GM12892 (cell line): ENCODE results near the gene PIGV.

Source experiments
- DNase-seq: peaks from one replicate; pipeline ENCODE4 v3.0.0; 2011; ENCODE audit not compliant: insufficient read length
- FAIRE-seq: peaks from 2 replicates; lab custom pipeline; 2011; peaks lifted over from hg19 to GRCh38; lab: Jason Lieb, UNC
- POLR2A ChIP-seq: IDR thresholded peaks from 2 replicates; pipeline ENCODE4 v1.6.1; 2011; ENCODE audit warnings: low read depth, low read length, control low read depth
- POLR2AphosphoS5 ChIP-seq: IDR thresholded peaks from 2 replicates; pipeline ENCODE4 v1.6.1; 2011; ENCODE audit warnings: low read depth, low read length, control low read depth
- TAF1 ChIP-seq: IDR thresholded peaks from 2 replicates; pipeline ENCODE4 v1.6.1; 2011; ENCODE audit warnings: low read depth, mild to moderate bottlenecking, control low read depth, low read length, borderline replicate concordance

Gene PIGV

GRCh38 chr1:26779098-26779668 is 8.6 kb upstream of the PIGV start:
- DNase-seq, result no peak
- FAIRE-seq, result no peak

GRCh38 chr1:26780344-26780957 is 7.3 kb upstream of the PIGV start:
- no peak for TF ChIP-seq POLR2AphosphoS5
- no peak for TF ChIP-seq TAF1
- no peak for TF ChIP-seq POLR2A
- no peak for FAIRE-seq

More at GRCh38 chr1:26779098-26779668, 8.6 kb upstream of the PIGV start:
- TF ChIP-seq POLR2A, result no peak
- no peak for TF ChIP-seq POLR2AphosphoS5
- TF ChIP-seq TAF1, result no peak

DNA sequence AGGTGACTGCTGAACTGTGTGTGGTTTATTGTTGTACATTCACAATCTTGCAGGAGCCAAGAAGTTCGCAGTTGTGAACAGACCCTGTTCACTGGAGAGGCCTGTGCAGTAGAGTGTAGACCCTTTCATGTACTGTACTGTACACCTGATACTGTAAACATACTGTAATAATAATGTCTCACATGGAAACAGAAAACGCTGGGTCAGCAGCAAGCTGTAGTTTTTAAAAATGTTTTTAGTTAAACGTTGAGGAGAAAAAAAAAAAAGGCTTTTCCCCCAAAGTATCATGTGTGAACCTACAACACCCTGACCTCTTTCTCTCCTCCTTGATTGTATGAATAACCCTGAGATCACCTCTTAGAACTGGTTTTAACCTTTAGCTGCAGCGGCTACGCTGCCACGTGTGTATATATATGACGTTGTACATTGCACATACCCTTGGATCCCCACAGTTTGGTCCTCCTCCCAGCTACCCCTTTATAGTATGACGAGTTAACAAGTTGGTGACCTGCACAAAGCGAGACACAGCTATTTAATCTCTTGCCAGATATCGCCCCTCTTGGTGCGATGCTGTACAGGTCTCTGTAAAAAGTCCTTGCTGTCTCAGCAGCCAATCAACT is 6.4 kb upstream of the PIGV start:
- FAIRE-seq, result no peak
- no peak for DNase-seq
- TF ChIP-seq TAF1 (no peak), POLR2A (no peak), POLR2AphosphoS5 (no peak)

More at GRCh38 chr1:26780344-26780957, 7.3 kb upstream of the PIGV start:
- DNase-seq, result no peak

DNA sequence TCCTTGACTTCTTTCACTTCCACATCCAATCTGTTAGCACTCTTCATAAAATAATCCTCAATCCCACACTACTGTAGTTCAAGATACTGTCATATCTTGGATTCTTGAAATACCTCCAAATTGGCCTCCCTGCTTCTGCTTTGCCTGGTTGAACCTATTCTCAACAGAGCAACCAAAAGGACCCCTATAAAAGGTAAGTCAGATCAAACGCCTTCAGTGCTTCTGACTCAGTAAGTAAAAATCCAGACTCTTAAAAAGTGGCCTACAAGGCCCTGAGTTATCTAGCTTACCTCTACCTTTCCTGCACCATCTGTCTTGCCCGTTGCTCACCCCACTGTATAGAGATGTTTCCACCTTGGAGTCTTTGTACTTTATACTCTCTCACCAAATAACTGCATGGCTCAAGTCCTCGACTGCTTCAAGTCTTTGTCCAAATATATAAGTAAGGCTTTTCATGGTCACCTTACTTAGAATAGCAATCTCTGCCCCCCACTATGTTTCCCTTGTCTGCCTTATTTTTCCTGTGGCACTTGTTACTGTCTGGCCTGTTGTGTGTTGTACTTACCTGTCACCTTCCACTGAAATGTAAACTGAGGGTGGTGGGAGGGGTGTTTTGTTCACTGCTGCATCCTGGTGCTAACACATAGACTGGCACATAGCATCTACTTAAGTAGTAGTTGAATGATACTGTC is 5.1 kb upstream of the PIGV start:
- FAIRE-seq (no peak), DNase-seq (no peak)
- TF ChIP-seq TAF1, result no peak
- no peak for TF ChIP-seq POLR2A
- no peak for TF ChIP-seq POLR2AphosphoS5

- no peak for FAIRE-seq
- TF ChIP-seq POLR2AphosphoS5, result no peak
- no peak for TF ChIP-seq POLR2A
- no peak for TF ChIP-seq TAF1
- DNase-seq, result no peak
Measured at GRCh38 chr1:26783646-26784022, 4.1 kb upstream of the PIGV start.

GRCh38 chr1:26784023-26784871 is 3.5 kb upstream of the PIGV start:
- FAIRE-seq (no peak), DNase-seq (no peak)
- TF ChIP-seq POLR2A (no peak), POLR2AphosphoS5 (no peak), TAF1 (no peak)

DNA sequence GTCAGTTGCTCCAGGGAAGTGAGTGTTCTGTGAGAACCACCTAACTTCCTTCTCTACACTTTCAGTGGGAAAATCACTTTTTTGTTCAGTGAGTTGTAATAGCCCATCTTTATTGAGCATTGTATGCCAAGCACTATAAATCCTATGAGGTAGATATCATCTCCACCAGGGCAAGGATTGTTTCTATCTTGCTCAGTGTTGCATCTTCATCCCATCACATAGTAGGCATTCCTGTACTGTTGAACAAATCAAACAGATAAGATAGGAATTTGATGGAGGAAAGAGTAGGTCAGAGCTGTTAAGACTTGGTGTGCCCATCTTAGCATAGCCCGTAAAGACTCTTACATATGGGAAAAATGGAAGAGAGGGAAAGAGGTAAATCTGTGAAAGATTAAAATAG is 2.9 kb upstream of the PIGV start:
- no peak for FAIRE-seq
- DNase-seq, result no peak
- TF ChIP-seq POLR2AphosphoS5, result no peak
- TF ChIP-seq TAF1, result no peak
- no peak for TF ChIP-seq POLR2A

DNA sequence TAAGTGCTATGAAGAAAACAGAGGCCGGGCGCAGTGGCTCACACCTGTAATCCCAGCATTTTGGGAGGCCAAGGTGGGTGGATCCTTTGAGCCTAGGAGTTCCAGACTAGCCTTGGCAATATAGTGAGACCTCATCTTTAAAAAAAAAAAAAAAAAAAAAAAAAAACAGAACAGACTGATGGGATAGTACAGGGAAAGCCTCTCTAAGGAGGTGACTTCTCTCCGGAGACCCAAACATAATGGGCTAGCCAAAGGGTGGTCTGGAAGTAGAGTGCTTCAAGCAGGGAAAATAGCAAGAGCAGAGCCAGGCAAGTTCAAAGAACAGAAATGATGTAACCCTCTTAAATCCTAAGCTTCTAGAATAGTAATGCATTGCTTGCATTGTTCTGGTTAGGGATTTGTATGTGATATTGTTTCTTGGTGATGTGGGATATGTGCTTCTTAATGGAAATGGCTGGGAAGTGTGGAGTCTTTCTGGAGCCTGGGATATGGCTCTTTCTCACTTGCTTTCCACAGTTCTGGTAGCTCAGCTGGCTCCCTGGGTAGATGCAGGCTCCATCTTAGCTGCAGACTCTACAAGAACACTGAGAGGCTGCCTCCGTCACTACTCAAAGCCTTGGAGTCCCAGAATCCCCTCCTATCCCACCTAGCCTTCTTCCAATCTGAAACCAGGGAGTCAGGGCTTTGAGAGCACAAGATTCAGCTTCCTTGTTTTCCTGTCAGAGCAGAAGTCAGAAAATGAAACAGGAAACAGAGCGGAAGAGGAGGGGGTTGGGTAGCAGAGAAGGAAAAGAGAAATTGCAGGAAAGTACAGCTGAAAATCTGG is 1.9 kb upstream of the PIGV start:
- FAIRE-seq (no peak), DNase-seq (no peak)
- TF ChIP-seq POLR2A (no peak), TAF1 (no peak), POLR2AphosphoS5 (no peak)

GRCh38 chr1:26786437-26787380 is 1.0 kb upstream of the PIGV start:
- TF ChIP-seq TAF1 (no peak), POLR2AphosphoS5 (peak; percentile 42; the same call in 1 of the 2 replicates), POLR2A (peak; percentile 44; the same call in 1 of the 2 replicates)
- FAIRE-seq (peak; percentile 66), DNase-seq (peak; percentile 40)
